Osteoblast (primary cell): ENCODE results near the gene MYH7B. TPM values are rescaled to one million over a fixed set of nuclear protein-coding genes. Genes with fewer than 3 reads are reported as not detected.
A peak's percentile ranks its signal among the peaks of the same experiment; 100 is the strongest.

Source experiments
- DNase-seq: peaks from one replicate; pipeline ENCODE4 v3.0.0; 2011; ENCODE audit warnings: low spot score, mixed read lengths; ENCODE audit not compliant: insufficient read length; ENCODE audit errors: missing footprints
- H2AFZ ChIP-seq: 2 replicates; pipeline ENCODE4 v1.6.0; 2011; ENCODE audit warnings: mild to moderate bottlenecking, low read length
- H3K27ac ChIP-seq: 2 replicates; pipeline ENCODE4 v1.5.1; 2011; ENCODE audit warnings: mild to moderate bottlenecking, low read depth, low read length, moderate library complexity
- H3K27me3 ChIP-seq: 2 replicates; pipeline ENCODE4 v1.6.0; 2012; ENCODE audit warnings: mild to moderate bottlenecking, control low read depth, inconsistent platforms, low read length, moderate library complexity; ENCODE audit not compliant: insufficient read depth
- H3K36me3 ChIP-seq: 2 replicates; pipeline ENCODE4 v1.5.1; 2011; ENCODE audit warnings: mild to moderate bottlenecking, low read length, control low read depth, moderate library complexity; ENCODE audit not compliant: insufficient read depth
- H3K4me1 ChIP-seq: 2 replicates; pipeline ENCODE4 v1.5.1; 2011; ENCODE audit warnings: mild to moderate bottlenecking, low read length, control low read depth, moderate library complexity; ENCODE audit not compliant: insufficient read depth
- H3K4me2 ChIP-seq: 2 replicates; pipeline ENCODE4 v1.6.0; 2011; ENCODE audit warnings: mild to moderate bottlenecking, low read length; ENCODE audit not compliant: insufficient read depth
- H3K4me3 ChIP-seq: fragments of 200-600 bp; sonication (generic); 3 replicates; pipeline ENCODE4 v1.5.1; 2012; ENCODE audit warnings: mild to moderate bottlenecking, low read length, inconsistent platforms; ENCODE audit not compliant: insufficient read depth
- H3K79me2 ChIP-seq: 2 replicates; pipeline ENCODE4 v1.6.0; 2012; ENCODE audit warnings: mild to moderate bottlenecking, low read length, control low read depth, inconsistent platforms; ENCODE audit not compliant: insufficient read depth
- H3K9me3 ChIP-seq: 2 replicates; pipeline ENCODE4 v1.5.1; 2011; ENCODE audit warnings: low read depth, low read length, control low read depth
- H4K20me1 ChIP-seq: 2 replicates; pipeline ENCODE4 v1.6.0; 2012; ENCODE audit warnings: mild to moderate bottlenecking, low read length, control low read depth; ENCODE audit not compliant: insufficient read depth
- CTCF ChIP-seq: IDR thresholded peaks from 2 replicates; pipeline ENCODE4 v1.5.1; 2011; ENCODE audit warnings: mild to moderate bottlenecking, low read depth, low read length, moderate library complexity; ENCODE audit errors: extremely low read depth
- total RNA-seq: library from RNA; depleted of rRNA; stranded (reverse); fragments of >200 nt; gene quantifications from 2 replicates; pipeline ENCODE4 v1.2.3, GENCODE V29; 2012

The MYH7B gene
- total RNA-seq: 0.29 and 0.36 TPM in 2 replicates

GRCh38 chr20:34955231-34956040 lies at the start of gene MYH7B, which contains the start of gene GSS:
Gene MYH7B, plus strand, starts transcription at chr20:34955868. Its CDS starts 22,138 bp downstream, at chr20:34978006.
Gene GSS, minus strand, starts transcription at chr20:34955806. Its CDS starts 3,954 bp downstream, at chr20:34951852.
- Histone ChIP-seq H3K79me2 (peaks cover 30% of the 10 kb centered on the region), H3K27ac (peak within 1 kb of the TSS; percentile 88), H3K9me3 (no peaks in the 10 kb centered on the region), H3K4me1 (peaks cover 17% of the 10 kb centered on the region), H2AFZ (peak within 1 kb of the TSS; percentile 97), H3K4me2 (peak within 1 kb of the TSS; percentile 99), H3K4me3 (peak within 1 kb of the TSS; percentile 90), H4K20me1 (no peaks in the 10 kb centered on the region), H3K27me3 (no peaks in the 10 kb centered on the region), H3K36me3 (peaks cover 8% of the 10 kb centered on the region)
- peak; percentile 98 for DNase-seq
- TF ChIP-seq CTCF: peak; percentile 36

- DNase-seq: peak; percentile 97
- Histone ChIP-seq H3K27ac (peak overlapping the region; percentile 50), H3K79me2 (no peaks in the 10 kb centered on the region), H3K9me3 (no peaks in the 10 kb centered on the region), H4K20me1 (no peaks in the 10 kb centered on the region), H3K4me3 (no peak overlapping the region), H3K4me2 (peak overlapping the region; percentile 46), H3K27me3 (no peaks in the 10 kb centered on the region), H2AFZ (peak overlapping the region; percentile 24), H3K36me3 (no peaks in the 10 kb centered on the region), H3K4me1 (peaks cover 16% of the 10 kb centered on the region)
- TF ChIP-seq CTCF: no peak
Observed at GRCh38 chr20:34907616-34908469, 47.8 kb upstream of the MYH7B start.

DNA sequence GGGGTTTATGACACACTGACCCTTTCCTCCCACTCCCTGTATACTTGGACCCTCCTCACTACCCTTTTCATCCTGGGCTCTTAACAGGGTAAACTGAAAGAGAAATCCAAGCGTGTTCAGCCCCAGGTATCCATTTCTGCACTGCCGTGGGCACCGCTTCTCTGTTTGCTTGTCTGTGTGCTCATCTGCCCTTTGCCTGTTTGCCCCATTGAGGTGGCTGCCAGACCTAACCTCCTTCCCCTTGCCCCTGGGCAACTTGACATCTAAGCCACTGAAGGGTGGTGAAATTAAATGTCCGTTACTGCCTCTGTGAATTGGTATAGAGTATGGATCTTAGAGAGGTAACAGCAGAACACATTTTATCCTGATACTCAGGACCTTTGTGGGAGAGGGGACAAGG lies 40.5 kb upstream of the MYH7B start:
- no peak for TF ChIP-seq CTCF
- peaks cover 5% of the 10 kb centered on the region for H3K4me1 ChIP-seq
- H3K27ac ChIP-seq: no peak overlapping the region
- H4K20me1 ChIP-seq: no peaks in the 10 kb centered on the region
- no peak for DNase-seq
- no peaks in the 10 kb centered on the region for H3K9me3 ChIP-seq
- no peaks in the 10 kb centered on the region for H3K27me3 ChIP-seq
- no peaks in the 10 kb centered on the region for H3K79me2 ChIP-seq
- H3K36me3 ChIP-seq: no peaks in the 10 kb centered on the region
- H2AFZ ChIP-seq: no peak overlapping the region
- no peak overlapping the region for H3K4me3 ChIP-seq
- H3K4me2 ChIP-seq: no peak overlapping the region
